NB4 (cell line): ENCODE results near the gene NONO.

Experiments
- CTCF ChIP-seq: IDR thresholded peaks from one replicate; pipeline ENCODE4 v1.5.1; 2012; ENCODE audit warnings: low read depth, low read length
- MYC ChIP-seq: IDR thresholded peaks from 2 replicates; pipeline ENCODE4 v1.6.1; 2011; ENCODE audit warnings: low read depth, low read length
- POLR2A ChIP-seq: IDR thresholded peaks from 2 replicates; pipeline ENCODE4 v1.6.1; 2011; ENCODE audit warnings: mild to moderate bottlenecking; ENCODE audit not compliant: insufficient read length; ENCODE audit errors: extremely low read depth
- TF ChIP-seq, protein P1 (sequence below): IDR thresholded peaks from 2 replicates; pipeline ENCODE4 v1.6.1; 2011; ENCODE audit warnings: low read depth, low read length

DNA sequence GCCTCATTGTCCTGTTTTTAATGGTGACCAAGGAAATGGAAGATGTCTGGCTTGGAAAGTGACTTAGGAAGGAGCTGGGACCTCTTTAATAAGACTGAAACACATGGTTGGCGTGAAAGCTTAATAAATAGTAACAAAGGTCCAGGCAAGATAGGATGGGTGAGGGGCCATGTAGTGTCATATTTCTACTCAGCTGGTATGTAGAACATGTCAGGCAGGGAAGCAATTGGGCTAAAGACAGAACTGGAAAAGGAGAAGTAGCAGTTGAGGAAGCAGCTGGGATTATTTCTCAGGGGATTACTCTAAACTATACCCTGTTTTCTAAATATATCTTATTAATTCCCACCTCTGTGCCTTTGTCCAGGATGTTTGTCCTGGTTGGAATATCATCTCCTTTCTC, 36.7 kb downstream of the NONO start:
- TF ChIP-seq CTCF (no peak), POLR2A (no peak), MYC (no peak)
- TF ChIP-seq, protein P1, sequence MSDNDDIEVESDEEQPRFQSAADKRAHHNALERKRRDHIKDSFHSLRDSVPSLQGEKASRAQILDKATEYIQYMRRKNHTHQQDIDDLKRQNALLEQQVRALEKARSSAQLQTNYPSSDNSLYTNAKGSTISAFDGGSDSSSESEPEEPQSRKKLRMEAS: no peak
